Ishikawa (cell line): ENCODE measurements around the gene XRCC4.

Experiments used
- RAD21 ChIP-seq: IDR thresholded peaks from 2 replicates; pipeline ENCODE4 v1.6.1; 2012; ENCODE audit warnings: low read depth
- TAF1 ChIP-seq: IDR thresholded peaks from 2 replicates; pipeline ENCODE4 v1.6.1; 2012; ENCODE audit warnings: low read depth, mild to moderate bottlenecking
- TEAD4 ChIP-seq: IDR thresholded peaks from 2 replicates; pipeline ENCODE4 v1.6.1; 2012
- TF ChIP-seq, protein P1 (sequence below): IDR thresholded peaks from 2 replicates; pipeline ENCODE4 v1.6.1; 2012
- TF ChIP-seq, protein P2 (sequence below): IDR thresholded peaks from 2 replicates; pipeline ENCODE4 v1.6.1; 2012

DNA sequence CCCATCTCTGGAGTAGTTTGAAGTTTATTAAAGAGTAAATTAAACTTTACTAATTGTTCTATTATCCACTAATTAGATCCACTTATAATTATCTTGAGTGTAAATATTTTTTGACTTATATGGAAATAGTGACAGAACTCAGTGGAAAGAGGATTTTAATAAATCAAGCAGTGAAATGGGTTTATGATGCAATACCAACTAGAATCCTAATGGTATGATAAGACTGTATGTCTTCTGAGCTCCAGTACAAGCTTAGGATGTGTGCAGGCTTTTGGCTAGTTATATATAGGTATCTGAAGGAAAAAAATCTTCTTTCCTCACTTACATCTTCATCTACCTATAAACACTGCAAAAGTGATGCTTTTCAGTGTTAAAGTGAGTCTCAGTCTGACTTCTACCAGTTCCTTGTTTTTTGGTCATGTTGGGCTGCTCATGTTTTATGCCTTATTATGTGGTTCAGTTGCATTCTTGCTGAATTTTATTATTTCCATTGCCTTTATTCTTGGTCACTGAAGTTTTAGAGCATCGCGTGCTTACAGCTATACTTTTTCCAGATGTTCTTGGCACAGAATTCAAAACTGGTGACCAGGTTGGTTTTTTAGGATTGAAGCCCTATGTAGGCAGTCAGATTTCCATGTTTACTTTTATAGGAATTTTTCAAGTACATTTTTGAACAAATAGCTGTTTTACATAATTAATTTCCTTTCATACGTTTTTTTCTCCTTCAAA lies 30.5 kb downstream of the XRCC4 start:
- TF ChIP-seq RAD21: no peak
- TF ChIP-seq, protein P1, sequence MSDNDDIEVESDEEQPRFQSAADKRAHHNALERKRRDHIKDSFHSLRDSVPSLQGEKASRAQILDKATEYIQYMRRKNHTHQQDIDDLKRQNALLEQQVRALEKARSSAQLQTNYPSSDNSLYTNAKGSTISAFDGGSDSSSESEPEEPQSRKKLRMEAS: no peak
- TF ChIP-seq, protein P2, sequence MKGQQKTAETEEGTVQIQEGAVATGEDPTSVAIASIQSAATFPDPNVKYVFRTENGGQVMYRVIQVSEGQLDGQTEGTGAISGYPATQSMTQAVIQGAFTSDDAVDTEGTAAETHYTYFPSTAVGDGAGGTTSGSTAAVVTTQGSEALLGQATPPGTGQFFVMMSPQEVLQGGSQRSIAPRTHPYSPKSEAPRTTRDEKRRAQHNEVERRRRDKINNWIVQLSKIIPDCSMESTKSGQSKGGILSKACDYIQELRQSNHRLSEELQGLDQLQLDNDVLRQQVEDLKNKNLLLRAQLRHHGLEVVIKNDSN: no peak
- no peak for TF ChIP-seq TEAD4
- TF ChIP-seq TAF1: no peak
